GM13977 (cell line): ENCODE results near the gene CADM1.

Experiments used
- DNase-seq: peaks from one replicate; pipeline ENCODE4 v3.0.0; 2012; ENCODE audit warnings: low spot score
- CTCF ChIP-seq: IDR thresholded peaks from 2 replicates; pipeline ENCODE4 v1.5.1; 2012; ENCODE audit warnings: mild to moderate bottlenecking, control low read depth; ENCODE audit not compliant: insufficient read depth; ENCODE audit errors: extremely low read depth, missing control alignments
- in situ Hi-C: fragments of 300-500 bp; cut with MboI; formaldehyde crosslinking; loops from one replicate; pipeline ENCODE4 v1.12.0; 2022; ENCODE audit warnings: low sequenced_read_pairs, low pct_unique_long_range_greater_than_20kb, mixed read lengths, inconsistent platforms; ENCODE audit not compliant: unreplicated experiment

Gene CADM1

GRCh38 chr11:115407496-115407895, 96.7 kb downstream of the CADM1 start:
- in situ Hi-C loops, result no loop called here
- DNase-seq, result no peak
- no peak for TF ChIP-seq CTCF

- DNase-seq, result no peak
- no peak for TF ChIP-seq CTCF
- in situ Hi-C loops, result no loop called here
Observed at GRCh38 chr11:115406404-115406803, 97.8 kb downstream of the CADM1 start.

GRCh38 chr11:115398333-115399080, 105.7 kb downstream of the CADM1 start:
- no peak for DNase-seq
- in situ Hi-C loops, result no loop called here
- TF ChIP-seq CTCF, result no peak

- TF ChIP-seq CTCF, result no peak
- in situ Hi-C loops, result no loop called here
- DNase-seq, result no peak
Observed at GRCh38 chr11:115396533-115396932, 107.7 kb downstream of the CADM1 start.

GRCh38 chr11:115393950-115394349, 110.3 kb downstream of the CADM1 start:
- DNase-seq, result no peak
- TF ChIP-seq CTCF, result no peak
- in situ Hi-C loops, result no loop called here

- in situ Hi-C loops, result no loop called here
- DNase-seq, result no peak
- TF ChIP-seq CTCF, result no peak
Observed at GRCh38 chr11:115391598-115391997, 112.6 kb downstream of the CADM1 start.

GRCh38 chr11:115391160-115391559, 113.1 kb downstream of the CADM1 start:
- DNase-seq, result no peak
- TF ChIP-seq CTCF, result no peak
- in situ Hi-C loops, result no loop called here
